Activated naive CD8-positive, alpha-beta T cell treated with anti-CD3 and anti-CD28 coated beads, Interleukin-2, amount 10 ng/mL, durations not matched to agents 7 days and 5 days (primary cell): Measurements from ENCODE around the gene CDK11B. TPM values are rescaled to one million over a fixed set of nuclear protein-coding genes. Genes with fewer than 3 reads are reported as not detected.
"Not testable (repeated sequence)": the region's sequence is repeated elsewhere in the genome, so short reads cannot be mapped to it uniquely, and the experiment has no call there.

Experiments used
- ATAC-seq: fragments of 150-1000 bp; cut with Tn5 transposase; one replicate; pipeline ENCODE4 v1.10.0; 2021; ENCODE audit warnings: low read depth, moderate library complexity
- POLR2A ChIA-PET: fragments of 350-600 bp; sonication (Branson Sonifier 250); formaldehyde crosslinking; loops from one replicate; lab custom pipeline; 2021; ENCODE audit warnings: antibody characterized with exemption; lab: Charles Lee
- DNase-seq: peaks from one replicate; pipeline ENCODE4 v3.0.0; 2021
- H3K27ac Mint-ChIP-seq: one replicate; pipeline ENCODE4 v1.8.0; 2022; ENCODE audit warnings: mild to moderate bottlenecking, mixed read lengths
- H3K27me3 Mint-ChIP-seq: one replicate; pipeline ENCODE4 v1.8.0; 2022; ENCODE audit warnings: mild to moderate bottlenecking, moderate library complexity, mixed read lengths
- H3K36me3 Mint-ChIP-seq: one replicate; pipeline ENCODE4 v1.8.0; 2021; ENCODE audit warnings: mild to moderate bottlenecking, mixed read lengths
- H3K4me1 Mint-ChIP-seq: one replicate; pipeline ENCODE4 v1.8.0; 2021; ENCODE audit warnings: mixed read lengths
- H3K4me3 Mint-ChIP-seq: one replicate; pipeline ENCODE4 v1.8.0; 2022; ENCODE audit warnings: mild to moderate bottlenecking, moderate library complexity, mixed read lengths
- H3K9me3 Mint-ChIP-seq: one replicate; pipeline ENCODE4 v1.8.0; 2021; ENCODE audit warnings: mixed read lengths
- total RNA-seq, 2 experiments: library from RNA; stranded (reverse); gene quantifications; one replicate each; pipeline ENCODE4 v1.2.3, GENCODE V29; 2021

Gene CDK11B
- total RNA-seq, 2 experiments from 2014 or later: 40.8 to 42.3 TPM

GRCh38 chr1:1662830-1663560 is 4.2 kb upstream of the CDK11B start:
- ATAC-seq, H3K4me1 Mint-ChIP-seq, H3K4me3 Mint-ChIP-seq, H3K9me3 Mint-ChIP-seq, H3K27me3 Mint-ChIP-seq, H3K36me3 Mint-ChIP-seq, POLR2A ChIA-PET, DNase-seq: not testable (repeated sequence)
- H3K27ac Mint-ChIP-seq: peak overlapping the region; percentile 60

- H3K36me3 Mint-ChIP-seq, H3K27ac Mint-ChIP-seq, DNase-seq, H3K27me3 Mint-ChIP-seq, H3K4me1 Mint-ChIP-seq, POLR2A ChIA-PET, ATAC-seq, H3K9me3 Mint-ChIP-seq, H3K4me3 Mint-ChIP-seq: not testable (repeated sequence)
Measured at GRCh38 chr1:1662392-1662791, 3.6 kb upstream of the CDK11B start.

GRCh38 chr1:1648265-1648664 is 10.5 kb downstream of the CDK11B start:
- H3K9me3 Mint-ChIP-seq, POLR2A ChIA-PET, H3K27me3 Mint-ChIP-seq, H3K4me1 Mint-ChIP-seq, H3K4me3 Mint-ChIP-seq, DNase-seq, H3K27ac Mint-ChIP-seq, ATAC-seq: not testable (repeated sequence)
- H3K36me3 Mint-ChIP-seq: peaks cover 37% of the 10 kb centered on the region

GRCh38 chr1:1647567-1648241 is 11.1 kb downstream of the CDK11B start:
- peaks cover 37% of the 10 kb centered on the region for H3K36me3 Mint-ChIP-seq

GRCh38 chr1:1646326-1646725 is 12.5 kb downstream of the CDK11B start:
- H3K4me3 Mint-ChIP-seq, DNase-seq, ATAC-seq, H3K27me3 Mint-ChIP-seq, H3K4me1 Mint-ChIP-seq, H3K9me3 Mint-ChIP-seq, H3K27ac Mint-ChIP-seq: not testable (repeated sequence)
- POLR2A ChIA-PET: interaction anchor here (0.6 kb wide), 1 partner anchor 130 kb away, joined by 3 read pairs; no protein-coding TSS in a partner anchor
- peaks cover 26% of the 10 kb centered on the region for H3K36me3 Mint-ChIP-seq

More at GRCh38 chr1:1647567-1648241, 11.1 kb downstream of the CDK11B start:
- H3K4me3 Mint-ChIP-seq, H3K27ac Mint-ChIP-seq, H3K4me1 Mint-ChIP-seq, POLR2A ChIA-PET, DNase-seq, H3K27me3 Mint-ChIP-seq, H3K9me3 Mint-ChIP-seq, ATAC-seq: not testable (repeated sequence)

- H3K4me3 Mint-ChIP-seq, H3K9me3 Mint-ChIP-seq, H3K36me3 Mint-ChIP-seq, DNase-seq, H3K27me3 Mint-ChIP-seq, H3K4me1 Mint-ChIP-seq, ATAC-seq, H3K27ac Mint-ChIP-seq, POLR2A ChIA-PET: not testable (repeated sequence)
Measured at GRCh38 chr1:1640711-1641461, 17.9 kb downstream of the CDK11B start.

GRCh38 chr1:1640081-1640480 is 18.7 kb downstream of the CDK11B start:
- POLR2A ChIA-PET, H3K4me1 Mint-ChIP-seq, H3K9me3 Mint-ChIP-seq, H3K36me3 Mint-ChIP-seq, H3K27me3 Mint-ChIP-seq, H3K4me3 Mint-ChIP-seq, DNase-seq, H3K27ac Mint-ChIP-seq, ATAC-seq: not testable (repeated sequence)

- not testable (repeated sequence) for H3K4me1 Mint-ChIP-seq, H3K27me3 Mint-ChIP-seq, H3K4me3 Mint-ChIP-seq, H3K36me3 Mint-ChIP-seq, H3K27ac Mint-ChIP-seq, H3K9me3 Mint-ChIP-seq, ATAC-seq
- POLR2A ChIA-PET: interaction anchor here (0.7 kb wide), 1 partner anchor 17 kb away, joined by 5 read pairs; no protein-coding TSS in a partner anchor
- peak; percentile 17 for DNase-seq
Measured at GRCh38 chr1:1639368-1639767, 19.4 kb downstream of the CDK11B start.

GRCh38 chr1:1638528-1638927 is 20.3 kb downstream of the CDK11B start:
- not testable (repeated sequence) for H3K4me3 Mint-ChIP-seq, H3K27ac Mint-ChIP-seq, H3K4me1 Mint-ChIP-seq, H3K27me3 Mint-ChIP-seq, H3K9me3 Mint-ChIP-seq, H3K36me3 Mint-ChIP-seq, ATAC-seq
- DNase-seq: peak; percentile 27
- POLR2A ChIA-PET: interaction anchor here (0.7 kb wide), 1 partner anchor 18 kb away, joined by 5 read pairs; no protein-coding TSS in a partner anchor

- H3K4me1 Mint-ChIP-seq, ATAC-seq, H3K9me3 Mint-ChIP-seq, POLR2A ChIA-PET, H3K27ac Mint-ChIP-seq, H3K36me3 Mint-ChIP-seq, H3K4me3 Mint-ChIP-seq, H3K27me3 Mint-ChIP-seq: not testable (repeated sequence)
- peak; percentile 17 for DNase-seq
Measured at GRCh38 chr1:1637479-1637875, 21.3 kb downstream of the CDK11B start.

- H3K4me3 Mint-ChIP-seq, H3K4me1 Mint-ChIP-seq, H3K36me3 Mint-ChIP-seq, POLR2A ChIA-PET, H3K9me3 Mint-ChIP-seq, DNase-seq, H3K27ac Mint-ChIP-seq, ATAC-seq, H3K27me3 Mint-ChIP-seq: not testable (repeated sequence)
Measured at GRCh38 chr1:1636621-1637478, 22.0 kb downstream of the CDK11B start.

GRCh38 chr1:1634613-1635012 is 24.2 kb downstream of the CDK11B start:
- H3K4me3 Mint-ChIP-seq, POLR2A ChIA-PET, DNase-seq, H3K9me3 Mint-ChIP-seq, H3K27ac Mint-ChIP-seq, H3K4me1 Mint-ChIP-seq, H3K36me3 Mint-ChIP-seq, H3K27me3 Mint-ChIP-seq, ATAC-seq: not testable (repeated sequence)

GRCh38 chr1:1633409-1633808 is 25.4 kb downstream of the CDK11B start:
- H3K27ac Mint-ChIP-seq, H3K4me1 Mint-ChIP-seq, H3K36me3 Mint-ChIP-seq, ATAC-seq, H3K27me3 Mint-ChIP-seq, POLR2A ChIA-PET, H3K9me3 Mint-ChIP-seq, DNase-seq, H3K4me3 Mint-ChIP-seq: not testable (repeated sequence)
